T-cell (primary cell): ENCODE data around the gene VPS51. TPM values are rescaled to one million over a fixed set of nuclear protein-coding genes. Genes with fewer than 3 reads are reported as not detected.
A peak's percentile ranks its signal among the peaks of the same experiment; 100 is the strongest.

Experiments
- ATAC-seq, 4 experiments: fragments of 200-7000 bp in 3 of 4; fragments of 150-1000 bp in 1 of 4; cut with Tn5 transposase; replicated peaks in 1 of 4; 1 replicate in 3 of 4; 2 replicates in 1 of 4; pipeline ENCODE4 v1.10.0; 2021; ENCODE audit warnings: moderate library complexity in 3 of 4, mild to moderate bottlenecking in 2 of 4, moderate number of reproducible peaks in 1 of 4
- CTCF ChIA-PET, 2 donors: fragments of 300-600 bp; sonication (Branson Sonifier 250); formaldehyde crosslinking; loops; one replicate each; lab custom pipeline; 2022; ENCODE audit warnings: antibody characterized with exemption in 2 of 2; lab: Charles Lee
- POLR2A ChIA-PET, 2 donors: fragments of 300-600 bp; sonication (Branson Sonifier 250); formaldehyde crosslinking; loops; one replicate each; lab custom pipeline; 2022; ENCODE audit warnings: antibody characterized with exemption in 2 of 2; lab: Charles Lee
- DNase-seq, 35 experiments: peaks; one replicate each; pipeline versions ENCODE4 v3.0.0 to v3.0.0-alpha.2; 2013 to 2023
- H3K27ac ChIP-seq: one replicate; pipeline ENCODE4 v1.5.1; 2013; ENCODE audit warnings: low read length
- H3K27me3 ChIP-seq, 2 experiments: replicated peaks in 1 of 2; 1 replicate in 1 of 2; 2 replicates in 1 of 2; pipeline versions ENCODE4 v1.6.1 to v1.7.0; 2013; ENCODE audit warnings: low read length in 1 of 2, mixed read lengths in 1 of 2; ENCODE audit not compliant: control insufficient read depth in 2 of 2, insufficient read depth in 2 of 2; ENCODE audit errors: extremely low read depth in 1 of 2
- H3K36me3 ChIP-seq, 2 donors: 1 replicate in 1 of 2; 2 replicates in 1 of 2; pipeline versions ENCODE4 v1.6.1 to v1.7.0; 2013; ENCODE audit warnings: low read length in 1 of 2; ENCODE audit not compliant: control insufficient read depth in 2 of 2, insufficient read depth in 1 of 2; ENCODE audit errors: extremely low read depth in 1 of 2
- H3K4me1 ChIP-seq, 2 experiments: 1 replicate in 1 of 2; 2 replicates in 1 of 2; pipeline versions ENCODE4 v1.6.1 to v1.7.0; 2013; ENCODE audit warnings: low read length in 2 of 2, mixed read lengths in 1 of 2; ENCODE audit not compliant: insufficient read depth in 2 of 2, control insufficient read depth in 1 of 2; ENCODE audit errors: extremely low read depth in 1 of 2
- H3K4me3 ChIP-seq, 2 donors: 1 replicate in 1 of 2; 2 replicates in 1 of 2; pipeline versions ENCODE4 v1.5.1 to v1.7.0; 2013; ENCODE audit warnings: mild to moderate bottlenecking in 2 of 2, low read length in 1 of 2, moderate library complexity in 1 of 2; ENCODE audit not compliant: control insufficient read depth in 1 of 2; ENCODE audit errors: extremely low read depth in 1 of 2
- H3K9me3 ChIP-seq: 2 replicates; pipeline ENCODE4 v1.7.0; 2013
- H3K27ac Mint-ChIP-seq, 2 donors: one replicate each; pipeline ENCODE4 v1.8.0; 2020 to 2021; ENCODE audit warnings: mild to moderate bottlenecking in 2 of 2, mixed read lengths in 2 of 2
- H3K27me3 Mint-ChIP-seq, 2 donors: one replicate each; pipeline ENCODE4 v1.8.0; 2021 to 2022; ENCODE audit warnings: mixed read lengths in 2 of 2
- H3K36me3 Mint-ChIP-seq: one replicate; pipeline ENCODE4 v1.8.0; 2021; ENCODE audit warnings: mixed read lengths
- H3K4me1 Mint-ChIP-seq, 3 donors: one replicate each; pipeline ENCODE4 v1.8.0; 2020 to 2022; ENCODE audit warnings: mixed read lengths in 3 of 3, mild to moderate bottlenecking in 1 of 3
- H3K4me3 Mint-ChIP-seq, 3 donors: one replicate each; pipeline ENCODE4 v1.8.0; 2020 to 2022; ENCODE audit warnings: mild to moderate bottlenecking in 3 of 3, mixed read lengths in 3 of 3, moderate library complexity in 3 of 3
- H3K9me3 Mint-ChIP-seq, 3 donors: one replicate each; pipeline ENCODE4 v1.8.0; 2020 to 2022; ENCODE audit warnings: mixed read lengths in 3 of 3
- WGBS: methylation state at CpG from one replicate; pipeline ENCODE4 v1.1.5; 2013; ENCODE audit warnings: missing lambda C conversion rate; ENCODE audit not compliant: insufficient coverage; 5-methylcytosine and 5-hydroxymethylcytosine counted together
- total RNA-seq, 35 experiments: library from RNA in 6 of 35; stranded (reverse) in 6 of 35; fragments of 120-200 nt in 1 of 35; gene quantifications; one replicate each; pipeline versions ENCODE4 v1.2.1 to v1.2.4 and lab custom pipeline; 2013 to 2026

The VPS51 gene
- total RNA-seq, 5 donors from 2014 or later (not counting 1 experiment from before 2014, with no cell fraction given): 210 to 303 (median 263) TPM

DNA sequence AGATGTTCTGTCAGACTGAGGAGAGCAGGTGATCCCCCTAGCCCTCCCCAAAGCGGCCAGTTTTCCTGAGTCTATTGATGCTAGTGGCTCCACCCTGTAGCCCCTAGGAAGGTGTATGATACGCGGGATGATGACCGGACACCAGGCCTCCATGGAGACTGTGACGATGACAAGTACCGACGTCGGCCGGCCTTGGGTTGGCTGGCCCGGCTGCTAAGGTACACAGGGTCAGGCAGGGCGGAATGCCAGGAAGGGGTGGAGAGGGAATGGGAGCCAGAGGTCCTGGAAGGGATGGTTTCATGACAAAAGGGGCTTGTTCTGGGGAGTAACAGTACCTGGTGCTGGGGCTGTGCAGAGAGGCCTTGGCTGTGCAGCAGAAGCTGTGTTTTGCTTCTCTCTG is 8.8 kb upstream of the VPS51 start:
- Histone ChIP-seq H3K4me1 (peaks cover 11 to 22% of the 10 kb centered on the region in 2 experiments), H3K27me3 (no peaks in the 10 kb centered on the region), H3K27ac (no peak overlapping the region), H3K9me3 (no peaks in the 10 kb centered on the region), H3K4me3 (no peak overlapping the region), H3K36me3 (peaks cover 15 to 38% of the 10 kb centered on the region in 2 donors)
- Mint-ChIP-seq H3K4me1 (peaks cover 26 to 34% (median 30%) of the 10 kb centered on the region in 3 donors), H3K36me3 (peaks cover 20% of the 10 kb centered on the region), H3K9me3 (no peaks in the 10 kb centered on the region), H3K4me3 (no peak overlapping the region), H3K27me3 (no peaks in the 10 kb centered on the region), H3K27ac (no peak overlapping the region)
- ATAC-seq (no peak), DNase-seq (no peak)
- CTCF ChIA-PET: no interaction called here
- POLR2A ChIA-PET: no interaction called here
- 96% methylated on average over 11 of the region's 11 CpGs for WGBS

DNA sequence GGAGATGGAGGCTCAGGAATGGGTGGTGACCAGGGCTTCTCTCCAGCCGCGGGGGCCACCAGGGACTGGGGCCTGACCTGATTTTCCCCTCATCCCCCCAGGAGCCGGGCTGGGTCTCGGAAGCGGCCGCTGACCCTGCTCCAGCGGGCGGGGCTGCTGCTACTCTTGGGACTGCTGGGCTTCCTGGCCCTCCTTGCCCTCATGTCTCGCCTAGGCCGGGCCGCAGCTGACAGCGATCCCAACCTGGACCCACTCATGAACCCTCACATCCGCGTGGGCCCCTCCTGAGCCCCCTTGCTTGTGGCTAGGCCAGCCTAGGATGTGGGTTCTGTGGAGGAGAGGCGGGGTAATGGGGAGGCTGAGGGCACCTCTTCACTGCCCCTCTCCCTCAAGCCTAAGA is 8.2 kb upstream of the VPS51 start:
- no peaks in the 10 kb centered on the region for H3K27me3 Mint-ChIP-seq
- no peaks in the 10 kb centered on the region for H3K9me3 Mint-ChIP-seq
- Histone ChIP-seq H3K36me3 (peaks cover 15 to 38% of the 10 kb centered on the region in 2 donors), H3K27me3 (no peaks in the 10 kb centered on the region), H3K4me1 (peaks cover 11 to 22% of the 10 kb centered on the region in 2 experiments), H3K27ac (no peak overlapping the region), H3K4me3 (no peak overlapping the region), H3K9me3 (no peaks in the 10 kb centered on the region)
- no peak for ATAC-seq
- POLR2A ChIA-PET: no interaction called here
- DNase-seq: no peak
- no peak overlapping the region for H3K4me3 Mint-ChIP-seq
- WGBS: 100% methylated on average over 2 of the region's 15 CpGs
- H3K4me1 Mint-ChIP-seq: peaks cover 26 to 32% (median 29%) of the 10 kb centered on the region in 3 donors
- peaks cover 20% of the 10 kb centered on the region for H3K36me3 Mint-ChIP-seq
- no peak overlapping the region for H3K27ac Mint-ChIP-seq
- CTCF ChIA-PET: no interaction called here

DNA sequence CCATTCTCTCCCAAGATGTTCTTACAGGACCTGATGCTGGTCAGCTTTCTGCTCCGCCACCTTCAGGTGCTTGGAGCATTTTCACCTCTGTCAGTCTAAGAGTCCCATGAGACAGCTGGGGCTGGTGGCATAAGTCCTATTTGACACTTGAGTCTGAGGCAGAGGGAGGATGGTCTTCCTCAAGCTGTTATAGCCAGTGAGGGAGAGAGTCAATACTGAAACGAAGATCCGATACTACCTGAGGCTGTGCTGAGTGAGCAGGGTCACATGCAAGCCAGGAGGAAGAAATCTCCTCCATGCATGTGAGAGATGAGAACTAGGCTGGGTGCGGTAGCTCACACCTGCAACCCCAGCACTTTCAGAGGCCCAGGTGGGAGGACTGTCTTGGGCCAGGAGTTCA is 6.4 kb upstream of the VPS51 start:
- Mint-ChIP-seq H3K4me3 (no peak overlapping the region), H3K4me1 (peaks cover 14 to 15% (median 14%) of the 10 kb centered on the region in 3 donors), H3K9me3 (no peaks in the 10 kb centered on the region), H3K36me3 (peaks cover 20% of the 10 kb centered on the region), H3K27ac (no peak overlapping the region), H3K27me3 (no peaks in the 10 kb centered on the region)
- ATAC-seq (no peak), DNase-seq (no peak)
- ChIA-PET POLR2A (no interaction called here), CTCF (interaction anchor here in 1 of 2 donors (0.6 kb wide), 1 partner anchor 61 kb away, joined by 6 read pairs; no protein-coding TSS in a partner anchor)
- no peaks in the 10 kb centered on the region for H3K9me3 ChIP-seq
- H3K4me1 ChIP-seq: peaks cover 3 to 10% of the 10 kb centered on the region in 2 experiments
- 100% methylated on average over 2 of the region's 4 CpGs for WGBS
- H3K27ac ChIP-seq: no peak overlapping the region
- no peaks in the 10 kb centered on the region for H3K27me3 ChIP-seq
- H3K4me3 ChIP-seq: no peak overlapping the region
- peaks cover 15 to 38% of the 10 kb centered on the region in 2 donors for H3K36me3 ChIP-seq

DNA sequence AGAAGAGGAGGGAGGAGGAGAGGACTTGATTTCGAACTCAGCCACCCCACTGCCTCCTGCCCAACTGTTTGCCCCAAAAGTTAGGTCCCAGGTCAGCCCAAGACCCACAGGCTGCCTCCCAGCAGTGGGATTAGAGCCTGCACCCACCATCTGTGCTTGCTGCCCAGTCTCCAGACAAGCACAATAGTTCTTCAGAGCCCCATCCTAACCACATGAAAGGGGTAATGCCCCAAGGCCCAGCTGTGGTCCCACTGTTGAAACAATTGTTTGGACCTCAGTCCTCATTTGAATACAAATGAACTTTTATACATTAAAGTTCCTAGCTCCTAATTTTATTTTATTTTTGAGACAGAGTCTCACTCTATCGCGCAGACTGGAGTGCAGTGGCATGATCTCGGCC is 5.4 kb upstream of the VPS51 start:
- Mint-ChIP-seq H3K4me3 (no peak overlapping the region), H3K36me3 (peaks cover 19% of the 10 kb centered on the region), H3K4me1 (peaks cover 5 to 7% (median 5%) of the 10 kb centered on the region in 3 donors), H3K27me3 (no peaks in the 10 kb centered on the region), H3K9me3 (no peaks in the 10 kb centered on the region), H3K27ac (peak overlapping the region in 1 of 2 donors; percentile 34)
- H3K27ac ChIP-seq: no peak overlapping the region
- DNase-seq (no peak), ATAC-seq (no peak)
- WGBS: 93% methylated on average over 3 of the region's 4 CpGs
- peaks cover 15 to 34% of the 10 kb centered on the region in 2 donors for H3K36me3 ChIP-seq
- CTCF ChIA-PET: no interaction called here
- H3K4me3 ChIP-seq: no peak overlapping the region
- POLR2A ChIA-PET: no interaction called here
- H3K27me3 ChIP-seq: no peaks in the 10 kb centered on the region
- peaks cover 0 to 3% of the 10 kb centered on the region in 2 experiments for H3K4me1 ChIP-seq
- no peaks in the 10 kb centered on the region for H3K9me3 ChIP-seq

DNA sequence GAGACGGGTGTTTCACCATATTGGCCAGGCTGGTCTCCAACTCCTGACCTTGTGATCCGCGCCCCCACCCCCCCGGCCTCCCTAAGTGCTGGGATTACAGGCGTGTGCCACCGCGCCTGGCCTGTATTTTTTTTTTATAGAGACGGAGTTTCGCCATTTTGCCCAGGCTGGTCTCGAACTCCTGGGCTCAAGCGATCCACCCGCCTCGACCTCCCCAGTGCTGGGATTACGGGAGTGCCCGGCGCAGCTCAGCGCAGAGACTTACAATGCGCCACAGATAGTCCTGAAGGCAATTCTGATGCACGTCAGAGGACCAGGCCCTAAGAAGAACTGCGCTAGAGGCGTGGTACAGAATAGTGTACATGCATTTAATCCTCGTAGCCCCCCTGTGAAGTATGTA is 587 bp upstream of the VPS51 start:
- H3K27me3 ChIP-seq: no peaks in the 10 kb centered on the region
- ChIA-PET POLR2A (interaction anchor here in 1 of 2 donors (0.7 kb wide), 1 partner anchor 26 kb away, joined by 3 read pairs; the partner anchor contains the start of genes FAU and MRPL49), CTCF (interaction anchor here in 1 of 2 donors (1.1 kb wide), 1 partner anchor 15 kb away, joined by 3 read pairs; no protein-coding TSS in a partner anchor)
- no peak for ATAC-seq
- WGBS: 92% methylated on average over 22 of the region's 22 CpGs
- H3K4me3 Mint-ChIP-seq: peak overlapping the region; percentile 81 to 93 (median 85)
- H3K4me1 Mint-ChIP-seq: peaks cover 13 to 24% (median 23%) of the 10 kb centered on the region in 3 donors
- H3K27ac ChIP-seq: no peak overlapping the region
- peaks cover 7 to 22% of the 10 kb centered on the region in 2 experiments for H3K4me1 ChIP-seq
- H3K27me3 Mint-ChIP-seq: no peaks in the 10 kb centered on the region
- H3K36me3 Mint-ChIP-seq: peaks cover 12% of the 10 kb centered on the region
- H3K36me3 ChIP-seq: peaks cover 0 to 16% of the 10 kb centered on the region in 2 donors
- DNase-seq: no peak
- no peaks in the 10 kb centered on the region for H3K9me3 Mint-ChIP-seq
- H3K4me3 ChIP-seq: no peak overlapping the region
- peak overlapping the region; percentile 92 to 94 for H3K27ac Mint-ChIP-seq
- no peaks in the 10 kb centered on the region for H3K9me3 ChIP-seq

DNA sequence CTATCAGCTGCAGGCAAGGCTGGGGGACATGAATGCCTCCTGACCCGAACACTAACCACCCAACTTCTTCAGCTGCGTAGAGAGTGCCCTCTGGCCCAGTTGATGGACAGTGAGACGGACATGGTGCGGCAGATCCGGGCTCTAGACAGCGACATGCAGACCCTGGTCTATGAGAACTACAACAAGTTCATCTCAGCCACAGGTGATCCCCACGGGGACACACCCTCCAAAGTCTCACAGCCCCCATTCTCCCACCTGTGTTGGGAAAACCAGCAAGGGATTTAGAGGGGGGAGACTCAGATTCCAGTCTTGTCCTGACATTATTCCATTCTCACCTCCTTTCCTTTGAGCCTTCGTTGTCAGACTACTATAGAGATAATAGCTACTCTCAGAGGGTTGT is 912 bp downstream of the VPS51 start:
- peaks cover 0 to 19% of the 10 kb centered on the region in 2 donors for H3K36me3 ChIP-seq
- H3K27me3 ChIP-seq: no peaks in the 10 kb centered on the region
- ChIA-PET POLR2A (no interaction called here), CTCF (interaction anchor here in 1 of 2 donors (0.6 kb wide), 1 partner anchor 138 kb away, joined by 5 read pairs; no protein-coding TSS in a partner anchor)
- ATAC-seq (no peak), DNase-seq (no peak)
- no peaks in the 10 kb centered on the region for H3K9me3 ChIP-seq
- peak overlapping the region; percentile 83 for H3K27ac ChIP-seq
- peaks cover 7 to 22% of the 10 kb centered on the region in 2 experiments for H3K4me1 ChIP-seq
- Mint-ChIP-seq H3K4me1 (peaks cover 13 to 24% (median 23%) of the 10 kb centered on the region in 3 donors), H3K4me3 (peak overlapping the region; percentile 81 to 93 (median 85)), H3K36me3 (peaks cover 17% of the 10 kb centered on the region), H3K9me3 (no peaks in the 10 kb centered on the region), H3K27me3 (no peaks in the 10 kb centered on the region), H3K27ac (peak overlapping the region in 1 of 2 donors; percentile 94)
- H3K4me3 ChIP-seq: peak overlapping the region; percentile 39 to 78
- 40% methylated on average over 2 of the region's 8 CpGs for WGBS
